Stomach smooth muscle (tissue), 2 donors: ENCODE results near the gene VCAN.

Source experiments
- H3K27ac ChIP-seq: one replicate; pipeline ENCODE4 v1.7.0; 2013; ENCODE audit warnings: mild to moderate bottlenecking, low read length, inconsistent platforms
- H3K27me3 ChIP-seq, 2 donors: one replicate each; pipeline ENCODE4 v1.7.0; 2013; ENCODE audit warnings: low read length in 2 of 2; ENCODE audit not compliant: insufficient read depth in 2 of 2, control insufficient read depth in 1 of 2
- H3K36me3 ChIP-seq, 2 donors: one replicate each; pipeline ENCODE4 v1.7.0; 2013; ENCODE audit warnings: low read length in 2 of 2; ENCODE audit not compliant: control insufficient read depth in 2 of 2, insufficient read depth in 2 of 2
- H3K4me1 ChIP-seq: one replicate; pipeline ENCODE4 v1.7.0; 2013; ENCODE audit warnings: low read length; ENCODE audit not compliant: control insufficient read depth, insufficient read depth
- H3K4me3 ChIP-seq, 2 donors: one replicate each; pipeline ENCODE4 v1.7.0; 2013; ENCODE audit warnings: low read length in 2 of 2
- H3K9ac ChIP-seq, 2 donors: one replicate each; pipeline ENCODE4 v1.7.0; 2013; ENCODE audit warnings: low read length in 2 of 2, mild to moderate bottlenecking in 1 of 2
- H3K9me3 ChIP-seq, 2 donors: one replicate each; pipeline ENCODE4 v1.7.0; 2013; ENCODE audit warnings: low read length in 2 of 2; ENCODE audit not compliant: control insufficient read depth in 2 of 2
- donor health status: healthy.
- donor health status: Pancreatic carcinoma.

VCAN gene

GRCh38 chr5:83441747-83442146, 29.8 kb upstream of the VCAN start:
- no peak overlapping the region for H3K4me3 ChIP-seq
- no peak overlapping the region for H3K9ac ChIP-seq
- no peaks in the 10 kb centered on the region for H3K36me3 ChIP-seq
- H3K4me1 ChIP-seq, result no peaks in the 10 kb centered on the region
- no peaks in the 10 kb centered on the region for H3K27me3 ChIP-seq
- H3K27ac ChIP-seq, result no peak overlapping the region
- no peaks in the 10 kb centered on the region for H3K9me3 ChIP-seq

DNA sequence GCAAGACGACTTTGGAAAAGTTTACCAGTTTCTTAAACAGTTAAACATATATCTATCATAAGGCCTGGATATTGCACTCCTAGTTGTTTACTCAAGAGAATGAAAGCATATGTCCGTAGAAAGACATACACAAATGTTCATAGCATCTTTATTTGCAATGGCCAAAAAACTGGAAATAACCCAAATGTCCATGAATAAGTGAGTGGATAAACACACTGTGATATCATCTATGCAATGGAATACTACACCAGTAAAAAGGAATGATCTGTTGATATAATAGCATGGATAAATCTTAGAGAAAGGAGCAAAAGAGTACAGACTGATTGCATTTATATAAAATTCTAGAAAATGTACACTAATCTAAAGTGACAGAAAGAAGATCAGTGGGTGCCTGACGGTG, 28.0 kb upstream of the VCAN start:
- no peaks in the 10 kb centered on the region for H3K9me3 ChIP-seq
- no peaks in the 10 kb centered on the region for H3K27me3 ChIP-seq
- H3K9ac ChIP-seq, result no peak overlapping the region
- no peak overlapping the region for H3K27ac ChIP-seq
- H3K4me1 ChIP-seq, result no peaks in the 10 kb centered on the region
- H3K36me3 ChIP-seq, result no peaks in the 10 kb centered on the region
- no peak overlapping the region for H3K4me3 ChIP-seq

DNA sequence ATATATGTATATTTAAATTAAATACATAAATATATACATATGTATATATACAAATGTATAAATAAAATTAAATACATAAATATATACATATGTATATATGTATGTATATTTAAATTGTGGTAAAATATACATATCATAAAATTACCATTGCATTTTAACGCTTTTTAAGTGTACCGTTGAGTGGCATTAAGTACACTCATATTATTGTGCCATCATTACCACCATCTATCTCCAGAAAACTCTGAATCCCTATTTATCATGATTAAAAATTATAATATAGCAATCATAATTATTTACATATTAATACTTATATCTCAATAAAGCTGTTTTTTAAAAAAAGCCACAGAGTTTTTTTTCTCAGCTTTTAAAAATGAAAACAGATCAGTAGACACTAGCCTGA, 27.1 kb upstream of the VCAN start:
- H3K27ac ChIP-seq, result no peak overlapping the region
- H3K4me3 ChIP-seq, result no peak overlapping the region
- H3K27me3 ChIP-seq, result no peaks in the 10 kb centered on the region
- no peaks in the 10 kb centered on the region for H3K9me3 ChIP-seq
- H3K36me3 ChIP-seq, result no peaks in the 10 kb centered on the region
- H3K4me1 ChIP-seq, result no peaks in the 10 kb centered on the region
- H3K9ac ChIP-seq, result no peak overlapping the region

GRCh38 chr5:83446253-83446947, 25.1 kb upstream of the VCAN start:
- H3K4me3 ChIP-seq, result no peak overlapping the region
- H3K4me1 ChIP-seq, result no peaks in the 10 kb centered on the region
- H3K27me3 ChIP-seq, result no peaks in the 10 kb centered on the region
- H3K9me3 ChIP-seq, result no peaks in the 10 kb centered on the region
- no peak overlapping the region for H3K27ac ChIP-seq
- H3K36me3 ChIP-seq, result no peaks in the 10 kb centered on the region
- no peak overlapping the region for H3K9ac ChIP-seq

- Histone ChIP-seq H3K27ac (no peak overlapping the region), H3K4me1 (no peaks in the 10 kb centered on the region), H3K27me3 (no peaks in the 10 kb centered on the region), H3K36me3 (no peaks in the 10 kb centered on the region), H3K9ac (no peak overlapping the region), H3K4me3 (no peak overlapping the region), H3K9me3 (no peaks in the 10 kb centered on the region)
Measured at GRCh38 chr5:83447533-83447932, 24.0 kb upstream of the VCAN start.

DNA sequence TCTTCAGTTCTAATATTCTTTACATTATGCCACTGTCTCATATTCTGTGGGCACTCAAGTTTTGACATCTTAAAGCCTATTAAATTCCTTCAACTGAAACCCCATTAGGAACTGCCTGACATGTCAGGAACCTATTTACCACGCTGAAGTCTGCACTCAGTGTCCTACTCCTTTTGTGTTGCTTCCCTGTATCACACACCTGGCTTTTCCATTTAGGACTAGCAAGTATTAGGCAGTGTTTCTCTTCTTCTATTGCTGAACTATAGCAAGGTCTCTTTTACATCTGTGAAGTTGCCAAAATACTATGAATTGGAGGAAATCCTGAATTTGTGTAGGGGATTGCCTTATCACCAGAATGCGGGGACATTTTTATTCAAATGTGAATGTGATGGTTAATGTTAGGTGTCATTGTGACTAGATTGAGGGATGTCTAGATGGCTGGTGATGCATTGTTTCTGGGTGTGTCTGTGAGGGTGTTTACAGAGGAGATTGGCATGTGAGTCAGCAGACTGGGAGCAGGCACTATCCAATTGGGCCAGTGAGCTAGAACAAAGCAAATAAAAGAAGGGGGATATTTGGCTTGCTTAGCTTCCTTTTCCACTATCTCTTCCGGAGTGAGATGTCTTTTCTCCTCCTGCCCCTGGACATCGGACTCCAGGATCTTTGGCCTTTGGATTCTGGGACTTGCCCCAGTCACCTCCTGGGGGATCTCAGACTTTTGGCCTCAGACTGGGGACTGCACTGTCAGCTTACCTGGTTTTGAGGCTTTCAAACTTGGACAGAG, 21.2 kb upstream of the VCAN start:
- Histone ChIP-seq H3K9me3 (peaks cover 0 to 3% of the 10 kb centered on the region in 2 donors), H3K9ac (no peak overlapping the region), H3K4me3 (no peak overlapping the region), H3K4me1 (no peaks in the 10 kb centered on the region), H3K36me3 (no peaks in the 10 kb centered on the region), H3K27ac (no peak overlapping the region), H3K27me3 (no peaks in the 10 kb centered on the region)

DNA sequence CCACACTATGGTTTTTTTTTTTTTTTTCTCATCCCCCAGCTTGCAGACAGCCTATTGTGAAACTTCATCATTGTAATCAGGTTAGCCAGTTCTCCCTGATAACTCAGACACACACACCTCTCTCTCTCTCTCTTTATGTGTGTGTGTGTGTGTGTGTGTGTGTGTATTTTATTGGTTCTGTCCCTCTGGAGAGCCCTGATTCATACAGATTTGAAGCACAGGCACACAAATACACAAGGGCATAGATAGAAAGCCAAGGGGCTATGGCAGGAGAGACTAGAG, 20.6 kb upstream of the VCAN start:
- H3K4me1 ChIP-seq, result no peaks in the 10 kb centered on the region
- no peak overlapping the region for H3K9ac ChIP-seq
- no peaks in the 10 kb centered on the region for H3K27me3 ChIP-seq
- H3K36me3 ChIP-seq, result no peaks in the 10 kb centered on the region
- H3K27ac ChIP-seq, result no peak overlapping the region
- peaks cover 0 to 3% of the 10 kb centered on the region in 2 donors for H3K9me3 ChIP-seq
- no peak overlapping the region for H3K4me3 ChIP-seq

GRCh38 chr5:83451955-83452354, 19.6 kb upstream of the VCAN start:
- Histone ChIP-seq H3K27ac (no peak overlapping the region), H3K36me3 (no peaks in the 10 kb centered on the region), H3K4me3 (no peak overlapping the region), H3K9me3 (peaks cover 0 to 3% of the 10 kb centered on the region in 2 donors), H3K4me1 (no peaks in the 10 kb centered on the region), H3K9ac (no peak overlapping the region), H3K27me3 (no peaks in the 10 kb centered on the region)

GRCh38 chr5:83453937-83454336, 17.6 kb upstream of the VCAN start:
- Histone ChIP-seq H3K4me3 (no peak overlapping the region), H3K9me3 (peaks cover 0 to 3% of the 10 kb centered on the region in 2 donors), H3K27me3 (no peaks in the 10 kb centered on the region), H3K27ac (no peak overlapping the region), H3K36me3 (no peaks in the 10 kb centered on the region), H3K4me1 (no peaks in the 10 kb centered on the region), H3K9ac (no peak overlapping the region)

GRCh38 chr5:83464261-83464660, 7.3 kb upstream of the VCAN start:
- no peak overlapping the region for H3K4me3 ChIP-seq
- H3K9me3 ChIP-seq, result no peaks in the 10 kb centered on the region
- H3K27ac ChIP-seq, result no peak overlapping the region
- H3K4me1 ChIP-seq, result no peaks in the 10 kb centered on the region
- H3K36me3 ChIP-seq, result no peaks in the 10 kb centered on the region
- peaks cover 0 to 4% of the 10 kb centered on the region in 2 donors for H3K27me3 ChIP-seq
- no peak overlapping the region for H3K9ac ChIP-seq

DNA sequence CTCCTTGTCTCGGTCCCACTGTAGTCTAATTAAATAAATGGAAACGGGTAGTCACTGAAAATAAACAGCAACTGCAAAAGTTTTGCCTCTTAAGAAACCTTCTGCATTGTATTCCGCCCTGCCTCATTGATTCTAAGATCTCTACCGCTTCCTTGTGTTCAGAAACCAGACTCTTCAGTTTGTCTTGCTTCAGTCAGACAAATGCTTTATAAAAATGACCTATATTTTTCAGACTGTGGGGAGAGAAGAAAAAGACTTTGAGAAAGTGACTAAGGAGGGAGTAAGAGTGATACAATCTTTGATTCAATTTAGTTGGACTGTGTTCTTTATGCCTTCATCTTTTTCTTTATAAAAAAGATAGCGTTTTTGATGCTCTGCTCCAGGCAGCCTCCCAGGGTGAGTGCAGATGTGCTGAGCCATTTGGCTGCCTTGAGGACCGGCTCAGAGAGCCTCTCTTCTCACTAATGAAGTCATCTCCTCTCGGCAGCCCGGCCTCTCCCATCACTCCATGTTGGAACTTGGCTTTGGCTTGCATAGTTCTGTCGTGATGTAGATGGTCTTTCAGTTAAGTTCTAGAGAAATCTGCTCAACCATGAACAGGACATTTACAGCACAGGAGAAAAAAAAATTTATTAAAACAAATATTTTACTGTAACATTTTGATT, 4.0 kb upstream of the VCAN start:
- peaks cover 10% of the 10 kb centered on the region for H3K4me1 ChIP-seq
- H3K27me3 ChIP-seq, result peaks cover 9 to 20% of the 10 kb centered on the region in 2 donors
- no peak overlapping the region for H3K9ac ChIP-seq
- H3K27ac ChIP-seq, result no peak overlapping the region
- H3K36me3 ChIP-seq, result no peaks in the 10 kb centered on the region
- H3K4me3 ChIP-seq, result no peak overlapping the region
- H3K9me3 ChIP-seq, result no peaks in the 10 kb centered on the region
